Ovary (tissue), 3 donors: ENCODE data around the gene GRM8.

ENCODE experiments used
- CTCF ChIP-seq, 3 donors: fragments of 450-650 bp in 2 of 3; fragments of 200-600 bp in 1 of 3; IDR thresholded peaks; one replicate each; pipeline versions ENCODE4 v1.5.1 to v1.8.0; 2016 to 2022; ENCODE audit warnings: antibody characterized with exemption in 3 of 3, mild to moderate bottlenecking in 1 of 3
- EP300 ChIP-seq: sonication (generic); formaldehyde crosslinking; IDR thresholded peaks from one replicate; pipeline ENCODE4 v1.6.1; 2017; ENCODE audit warnings: antibody characterized with exemption
- POLR2A ChIP-seq: fragments of 450-650 bp; IDR thresholded peaks from one replicate; pipeline ENCODE4 v1.6.1; 2017; ENCODE audit warnings: antibody characterized with exemption, mild to moderate bottlenecking, moderate library complexity
- donor health status: DM: no; HTN: no; CAD: no.

GRCh38 chr7:127021019-127021738 lies 231.6 kb downstream of the GRM8 start:
- TF ChIP-seq POLR2A (no peak), CTCF (IDR thresholded peaks at IDR 0.05) (no peak), EP300 (no peak)
